NOMO-1 (cell line): ENCODE results near the gene LRRTM4.

Source experiments
- DNase-seq, 2 experiments: peaks; one replicate each; lab custom pipeline; 2025; ENCODE audit not compliant: unreplicated experiment in 2 of 2; lab: John Stamatoyannopoulos, UW

Gene LRRTM4

DNA sequence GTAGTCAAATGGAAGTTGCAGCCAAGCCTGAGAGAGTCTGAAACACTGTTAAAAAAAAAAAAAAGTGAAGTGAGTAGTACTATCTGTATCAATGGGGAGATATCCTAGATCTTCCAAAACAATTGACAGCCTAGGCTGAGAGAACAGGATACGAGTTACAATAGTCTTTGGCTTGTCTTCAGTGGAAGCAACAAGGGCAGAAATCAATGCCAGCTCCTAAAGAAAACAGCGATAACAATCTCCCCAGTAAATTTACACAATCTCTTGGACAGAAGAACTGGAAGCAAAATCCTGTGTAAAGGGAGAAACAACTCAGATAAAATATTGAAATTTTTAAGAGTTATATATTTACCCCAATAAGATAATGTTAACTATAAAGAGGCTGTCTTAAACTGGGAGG, 508.7 kb downstream of the LRRTM4 start:
- no peak for DNase-seq

DNA sequence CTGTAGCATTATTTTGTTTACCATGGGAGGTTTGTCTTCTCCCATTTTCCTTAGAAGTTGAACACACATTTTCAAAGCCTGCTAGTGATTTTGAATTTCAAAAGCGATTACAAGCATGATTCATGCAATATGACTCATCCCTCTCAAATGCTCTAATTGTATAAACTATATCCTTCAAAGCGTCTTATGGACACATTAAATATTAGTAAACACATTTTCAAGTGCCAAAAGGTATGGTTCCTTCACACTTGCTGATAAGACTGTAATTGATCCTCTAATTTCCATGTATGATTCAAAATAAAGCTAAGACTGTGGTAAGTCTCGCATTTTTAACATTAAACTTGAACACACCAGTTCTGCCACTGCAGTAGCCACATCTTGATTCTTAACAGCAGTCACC, 512.9 kb downstream of the LRRTM4 start:
- peak in 1 of 2 experiments; percentile 10 for DNase-seq

DNA sequence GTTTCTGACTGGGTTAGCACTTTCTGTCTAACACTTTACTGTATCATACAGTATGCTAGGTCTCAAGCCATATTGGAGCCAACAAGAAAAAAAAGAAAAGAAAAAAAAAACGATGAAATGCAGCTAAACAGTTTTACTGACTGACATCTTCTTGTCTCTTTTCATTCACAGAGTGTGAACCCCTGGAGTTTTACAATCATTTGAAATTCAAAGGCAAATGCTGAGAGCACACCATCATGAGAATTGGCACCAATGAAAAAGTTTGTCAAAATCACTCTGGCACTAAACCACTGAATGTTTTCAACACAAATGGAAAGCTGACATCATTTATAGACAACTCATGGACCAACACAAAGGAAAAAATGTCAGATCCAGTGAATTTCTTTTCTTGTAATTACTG, 513.3 kb downstream of the LRRTM4 start:
- DNase-seq, result no peak

DNA sequence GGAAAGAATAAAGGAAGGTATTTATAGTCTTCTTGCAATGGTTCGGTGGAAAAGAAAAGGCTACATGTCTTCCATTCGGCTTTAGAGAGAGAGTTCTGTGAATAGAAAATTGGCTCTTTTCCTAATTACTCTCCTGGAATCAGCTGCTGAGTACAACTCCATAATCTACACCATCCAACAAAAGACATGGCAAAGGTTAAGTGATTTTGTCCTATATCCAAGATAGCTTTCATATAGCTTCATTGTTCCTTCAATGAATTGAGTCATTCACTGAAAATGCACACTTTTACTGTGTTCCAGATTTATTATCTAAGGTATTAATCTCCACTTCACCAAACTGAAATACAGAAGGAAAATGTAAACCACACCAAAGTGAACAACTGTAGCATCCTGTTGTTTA, 514.5 kb downstream of the LRRTM4 start:
- DNase-seq, result no peak

DNA sequence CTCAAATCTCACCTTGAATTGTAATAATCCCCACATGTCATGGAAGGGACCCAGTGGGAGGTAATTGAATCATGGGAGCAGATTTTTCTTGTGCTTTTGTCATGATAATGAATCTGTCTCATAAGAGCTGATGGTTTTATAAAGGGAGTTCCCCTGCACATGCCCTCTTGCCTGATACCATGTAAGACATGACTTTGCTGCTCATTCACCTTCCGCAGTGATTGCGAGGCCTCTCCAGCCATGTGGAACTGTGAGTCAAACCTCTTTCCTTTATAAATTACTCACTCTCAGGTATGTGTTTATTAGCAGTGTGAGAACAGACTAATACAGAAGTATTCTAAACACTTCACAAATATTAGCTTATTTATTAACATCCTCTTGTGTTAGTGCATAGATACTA, 516.7 kb downstream of the LRRTM4 start:
- no peak for DNase-seq

DNA sequence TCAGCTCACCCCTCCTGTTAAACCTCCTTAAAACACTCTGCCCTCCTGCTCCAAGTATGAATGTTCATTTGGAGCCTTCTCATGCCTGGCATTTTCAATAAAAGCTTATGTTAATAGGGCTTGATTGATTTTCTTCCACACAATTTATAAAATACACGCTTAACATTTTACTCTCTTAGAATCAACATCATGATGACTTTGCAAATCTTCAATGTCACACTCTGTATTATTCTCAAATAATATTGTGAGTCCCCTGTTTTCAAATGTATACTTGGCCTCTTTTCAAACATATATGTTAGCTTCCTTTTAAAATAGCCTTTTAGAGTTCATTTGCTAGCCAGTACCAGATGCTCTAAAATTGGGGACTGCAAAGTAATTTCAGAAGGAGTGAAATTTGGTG, 520.3 kb downstream of the LRRTM4 start:
- DNase-seq, result no peak

DNA sequence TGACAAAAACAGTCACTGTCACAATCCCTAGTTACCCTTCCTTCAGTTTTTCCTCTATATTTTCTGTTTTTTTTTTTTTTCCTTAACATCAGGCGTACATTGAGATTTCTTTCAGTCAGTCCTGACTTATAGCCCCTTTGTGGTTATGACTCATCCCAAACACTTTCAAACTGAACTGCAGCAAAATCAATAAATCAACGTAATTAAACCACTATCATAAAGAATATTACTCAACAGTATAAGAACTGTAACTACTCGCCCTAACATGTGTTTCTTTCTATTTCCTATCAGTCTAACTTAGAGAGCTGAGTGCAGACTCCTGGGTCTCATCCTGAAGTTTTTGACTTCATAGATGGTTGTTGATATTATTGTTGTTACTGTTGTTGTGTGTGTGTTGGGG, 523.5 kb downstream of the LRRTM4 start:
- DNase-seq, result peak; percentile 67 to 94

DNA sequence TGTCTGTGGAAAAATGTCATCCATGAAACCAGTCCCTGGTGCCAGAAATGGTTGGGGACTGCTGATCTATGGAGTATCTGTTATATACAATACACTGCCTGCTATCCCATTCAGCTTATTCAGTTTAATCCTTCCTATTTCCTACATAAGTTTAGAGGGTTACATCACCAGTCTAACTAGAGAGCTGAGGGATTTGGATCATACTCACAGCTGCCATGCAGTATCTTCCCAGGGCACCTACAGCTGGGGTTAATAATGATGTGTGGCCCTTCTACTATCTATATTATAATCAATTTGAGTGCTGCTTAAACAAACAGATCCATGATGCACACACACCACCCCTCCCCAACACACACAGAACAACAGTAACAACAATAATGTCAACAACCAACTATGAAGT, 524.0 kb downstream of the LRRTM4 start:
- no peak for DNase-seq

DNA sequence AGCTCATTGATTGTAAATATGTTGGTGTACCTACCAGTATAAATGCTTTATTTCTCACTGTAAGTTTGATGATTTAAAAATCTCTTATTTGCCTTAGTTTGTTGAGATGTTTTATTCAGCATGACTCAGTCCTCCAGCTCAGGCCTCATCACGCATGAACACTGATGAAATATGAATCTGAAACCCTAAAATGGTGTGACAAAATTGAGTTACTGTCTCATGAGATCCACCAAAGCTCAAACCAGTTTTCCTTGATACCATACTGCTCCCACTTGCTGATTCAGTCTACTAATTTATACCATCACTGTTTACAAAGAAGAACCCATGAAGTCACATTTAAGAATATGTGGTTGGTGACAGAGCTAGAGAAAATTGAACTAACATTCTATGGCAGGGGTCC, 524.9 kb downstream of the LRRTM4 start:
- DNase-seq, result no peak

DNA sequence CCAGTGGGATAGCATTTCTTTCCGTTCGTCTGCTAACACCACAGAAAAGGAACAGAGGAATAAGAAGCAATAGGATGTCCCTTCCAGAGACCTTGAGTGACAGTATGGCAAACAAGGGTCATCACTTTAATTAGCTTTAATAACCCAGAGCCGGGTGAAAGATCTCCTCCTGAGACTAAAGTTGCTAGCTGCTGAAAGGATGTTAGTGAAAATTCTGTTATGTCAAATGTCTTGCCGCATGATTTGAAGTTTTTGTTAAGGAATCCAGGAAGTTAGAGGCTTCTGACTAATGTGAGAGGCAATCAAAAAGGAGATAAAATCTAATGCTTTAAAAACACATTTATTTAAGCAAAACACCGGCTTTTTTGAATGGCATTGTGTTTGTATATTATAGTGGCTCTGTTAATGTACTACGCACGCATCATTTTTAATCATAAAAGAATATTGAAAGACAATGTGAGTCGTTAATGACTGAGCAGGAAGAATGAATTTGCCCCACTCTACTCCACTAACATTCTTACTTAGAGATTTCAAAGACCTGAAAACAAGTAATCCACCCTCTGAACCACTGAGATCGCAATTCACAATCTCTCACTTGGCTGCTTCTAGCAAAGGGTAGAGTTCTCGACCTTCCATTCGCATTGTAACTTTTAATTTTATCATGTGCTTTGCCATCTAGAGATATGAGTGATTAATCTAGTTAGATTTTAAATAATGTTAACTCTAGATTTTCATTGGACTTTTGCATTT, 536.6 kb downstream of the LRRTM4 start:
- no peak for DNase-seq

DNA sequence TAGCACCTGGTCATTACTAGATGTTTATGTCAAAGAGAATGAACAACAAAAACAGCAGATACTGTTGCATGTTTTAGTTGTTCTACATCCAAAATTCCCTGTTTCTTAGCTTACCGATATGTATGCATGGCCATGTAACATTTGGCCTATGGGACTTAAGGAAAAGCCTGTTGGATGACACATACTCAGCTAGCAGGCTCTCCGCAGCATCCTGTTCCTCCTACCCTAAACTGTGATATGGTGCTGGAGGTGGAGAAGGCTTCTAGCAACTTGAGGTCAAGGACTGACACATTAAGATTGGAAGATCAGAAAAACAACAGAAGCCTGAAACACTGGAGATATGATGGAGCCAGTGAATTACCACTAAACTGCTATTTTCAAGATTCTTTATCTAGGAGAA, 537.8 kb downstream of the LRRTM4 start:
- DNase-seq, result no peak

DNA sequence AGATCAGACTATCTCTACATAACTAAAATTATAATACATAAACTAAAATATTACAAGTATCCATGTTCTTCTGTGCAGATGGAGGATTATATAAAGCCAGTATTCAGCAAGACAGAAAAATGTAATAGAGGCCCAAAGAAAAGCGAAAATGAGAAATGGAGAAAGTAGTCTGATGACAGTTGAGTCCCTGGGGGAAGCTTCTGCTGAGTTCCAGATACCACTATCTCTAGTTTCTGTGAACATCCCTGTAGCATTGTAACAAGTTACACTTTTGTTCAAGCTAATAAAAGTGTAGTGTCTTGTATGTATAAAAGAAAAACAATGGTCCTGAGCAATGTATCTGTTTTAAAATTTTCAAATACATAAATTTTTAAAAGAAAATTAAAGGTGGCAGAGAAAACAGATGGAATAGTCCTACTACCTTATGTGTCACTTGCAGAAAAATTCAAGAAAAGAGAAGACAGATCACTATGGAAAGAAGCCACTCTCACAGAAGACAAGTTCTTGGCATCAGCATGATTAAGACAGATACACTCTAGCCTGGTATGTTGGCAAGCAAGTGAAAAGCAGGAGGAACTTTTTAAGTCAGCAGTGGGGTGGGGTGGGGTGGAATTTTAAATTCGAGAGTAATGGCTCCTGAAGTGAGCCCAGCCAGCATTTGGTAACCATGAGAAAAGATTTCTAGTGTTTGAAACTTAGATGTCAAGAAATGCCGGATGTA, 541.9 kb downstream of the LRRTM4 start:
- DNase-seq, result no peak

DNA sequence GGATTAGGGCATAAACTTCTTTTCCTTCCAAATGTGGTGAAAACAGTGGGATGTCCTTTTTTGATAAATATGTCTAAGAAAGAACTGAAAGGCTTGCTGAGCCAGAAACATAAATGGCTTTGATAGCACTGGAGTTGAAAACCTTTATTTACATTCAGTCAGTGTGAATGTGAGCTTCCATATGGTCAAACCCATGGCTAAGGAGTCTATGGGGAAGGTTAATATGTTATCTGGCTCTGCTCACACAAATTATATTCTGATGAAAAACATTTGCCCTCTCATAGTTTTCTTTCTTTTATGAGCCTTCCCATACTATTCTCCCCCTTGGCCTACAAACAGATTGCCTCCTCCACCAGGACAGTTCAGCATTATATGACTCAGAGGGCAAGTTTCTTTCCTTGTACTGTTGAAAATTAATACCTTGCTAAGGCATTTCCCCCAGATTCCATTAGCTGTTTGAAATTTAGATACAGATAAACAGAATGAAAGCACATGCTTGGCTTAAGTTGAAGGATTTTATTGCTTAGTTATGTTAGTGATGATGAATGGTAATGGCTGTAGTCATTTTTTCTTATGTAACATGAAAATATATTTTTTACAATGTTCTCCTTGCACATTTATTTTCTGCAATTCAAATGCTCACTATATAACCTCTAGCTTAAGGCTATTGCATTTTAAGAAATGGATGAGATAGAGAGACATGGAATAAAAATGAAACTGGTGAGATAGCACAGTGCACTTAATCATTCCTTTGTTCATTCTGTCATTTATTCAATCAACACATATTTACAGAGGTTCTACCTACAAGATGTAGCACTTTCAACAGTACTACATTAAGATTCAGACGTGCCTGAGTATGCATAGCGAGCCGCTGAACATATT, 544.1 kb downstream of the LRRTM4 start:
- DNase-seq, result no peak

DNA sequence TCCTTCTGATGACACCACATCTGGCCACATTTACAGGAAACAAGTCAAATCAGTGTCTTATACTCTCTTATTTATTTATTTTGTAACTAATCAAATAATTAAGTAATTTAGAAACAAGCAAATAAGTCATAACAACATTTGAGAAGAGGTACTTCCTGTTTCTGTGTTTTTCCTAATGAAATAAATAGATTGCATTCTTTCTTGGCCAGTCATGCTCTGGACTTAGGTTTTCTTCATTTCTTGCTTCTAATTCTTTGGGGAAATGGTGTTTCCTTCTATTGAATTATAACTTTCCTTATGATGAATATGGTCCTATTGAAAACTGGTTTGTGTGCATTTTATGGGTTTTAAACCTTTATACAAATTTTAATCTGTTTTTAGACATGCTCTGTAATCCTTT, 546.4 kb downstream of the LRRTM4 start:
- DNase-seq, result no peak

DNA sequence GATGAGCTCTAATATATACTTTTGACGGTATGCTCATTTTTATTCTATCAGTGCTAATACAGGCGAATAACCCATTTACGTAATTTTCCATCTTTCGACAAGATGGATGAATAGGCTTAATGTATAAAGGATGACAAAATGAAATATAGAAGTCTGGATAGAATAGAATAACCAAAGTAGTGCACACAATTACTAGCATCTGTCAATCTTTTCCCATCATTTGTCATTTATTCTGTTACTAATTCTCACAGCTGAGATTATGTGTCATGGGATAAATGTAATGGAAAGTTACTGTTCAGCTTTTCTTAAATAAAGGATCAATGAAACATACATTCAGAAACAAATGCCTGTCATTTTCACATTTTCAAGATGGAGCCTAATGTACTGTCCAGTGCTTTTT, 548.6 kb downstream of the LRRTM4 start:
- no peak for DNase-seq

DNA sequence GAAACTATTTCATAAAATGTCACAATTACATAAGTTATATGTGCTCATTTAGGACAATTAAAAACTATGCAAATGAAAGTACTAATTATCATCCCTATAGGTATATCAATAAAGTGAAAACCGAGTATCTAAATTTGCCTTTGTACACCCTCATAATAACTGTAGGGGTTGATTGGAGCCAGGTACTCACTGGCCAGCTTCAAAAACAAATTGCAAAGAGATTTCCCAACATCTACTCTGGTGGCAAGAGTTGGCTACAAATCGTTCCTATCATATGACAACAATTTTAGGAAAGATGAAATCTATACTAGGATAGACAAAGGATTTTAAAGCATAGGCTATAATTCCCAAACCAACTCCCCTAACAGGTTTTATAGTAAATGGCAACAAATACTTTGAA, 556.4 kb downstream of the LRRTM4 start:
- DNase-seq, result no peak

DNA sequence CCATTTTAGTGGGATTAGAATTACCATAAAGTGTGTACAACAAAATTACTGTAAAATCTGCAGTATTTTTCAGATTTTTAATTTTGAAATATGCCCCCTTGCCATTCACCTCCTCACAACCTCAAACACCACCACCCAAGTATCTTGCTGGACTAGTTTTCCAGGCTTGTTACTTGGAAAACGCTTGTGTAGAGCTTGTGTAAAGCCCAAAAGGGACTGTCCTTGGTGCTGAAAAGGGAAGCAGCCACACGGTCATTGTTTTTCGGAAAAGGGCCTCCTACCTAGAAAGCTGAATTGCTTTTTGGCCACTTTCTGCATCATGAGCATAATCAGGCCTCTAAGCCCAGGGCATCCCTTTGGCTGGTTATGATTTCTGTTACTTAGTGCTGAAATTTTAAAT, 563.4 kb downstream of the LRRTM4 start:
- peak in 1 of 2 experiments; percentile 3 for DNase-seq

DNA sequence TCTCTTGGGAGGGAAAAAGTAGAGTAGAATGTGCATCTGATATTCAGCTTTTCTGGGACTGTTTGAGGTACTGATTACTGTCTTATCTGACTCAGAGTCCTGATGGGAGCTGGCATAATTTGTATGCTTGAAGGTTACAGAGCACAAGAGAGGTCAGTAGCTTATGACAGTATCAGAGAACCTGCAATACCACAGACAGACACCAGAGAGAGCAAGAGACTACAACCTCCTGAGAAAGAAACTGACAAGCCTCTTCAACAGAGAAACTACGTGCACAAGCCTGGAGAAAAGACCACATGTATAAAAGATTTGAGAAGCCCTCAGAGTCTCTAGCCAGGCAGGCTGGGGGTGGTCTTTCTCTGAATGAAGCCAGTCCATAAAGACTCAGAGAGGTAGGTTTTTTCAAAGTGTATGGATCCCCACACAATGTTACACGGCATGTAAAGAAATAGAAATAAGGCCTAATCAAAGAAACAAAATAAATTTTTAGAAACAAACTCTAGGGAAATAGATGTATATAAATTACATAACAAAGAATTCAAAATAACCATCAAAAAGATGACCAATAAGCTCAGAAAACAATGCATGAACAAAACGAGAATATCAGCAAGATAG, 568.3 kb downstream of the LRRTM4 start:
- peak; percentile 9 to 50 for DNase-seq

DNA sequence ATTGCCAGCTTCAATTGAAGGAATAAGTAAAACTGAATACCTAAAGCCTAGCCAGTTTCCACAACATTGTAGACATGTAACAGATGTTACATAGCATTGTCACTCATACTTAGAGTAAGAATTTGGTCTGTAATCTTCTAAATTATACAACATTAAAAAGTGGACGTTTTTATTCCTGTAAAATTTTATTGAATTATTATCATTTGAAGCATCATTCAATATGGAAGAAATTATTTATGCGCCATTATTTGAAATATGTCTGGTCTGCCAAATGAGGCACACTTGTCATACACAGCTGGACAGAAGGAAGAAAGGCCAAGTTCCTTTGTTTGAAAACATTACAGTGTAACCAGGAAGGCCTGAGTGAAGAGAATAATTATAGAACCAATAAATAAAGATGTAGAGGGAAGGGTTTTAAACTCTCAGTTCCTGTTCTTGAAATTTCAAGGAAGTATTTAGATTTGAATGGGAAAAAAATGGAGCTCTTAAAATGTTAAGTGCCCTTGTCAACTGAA, 575.5 kb downstream of the LRRTM4 start:
- DNase-seq, result peak; percentile 40 to 48

DNA sequence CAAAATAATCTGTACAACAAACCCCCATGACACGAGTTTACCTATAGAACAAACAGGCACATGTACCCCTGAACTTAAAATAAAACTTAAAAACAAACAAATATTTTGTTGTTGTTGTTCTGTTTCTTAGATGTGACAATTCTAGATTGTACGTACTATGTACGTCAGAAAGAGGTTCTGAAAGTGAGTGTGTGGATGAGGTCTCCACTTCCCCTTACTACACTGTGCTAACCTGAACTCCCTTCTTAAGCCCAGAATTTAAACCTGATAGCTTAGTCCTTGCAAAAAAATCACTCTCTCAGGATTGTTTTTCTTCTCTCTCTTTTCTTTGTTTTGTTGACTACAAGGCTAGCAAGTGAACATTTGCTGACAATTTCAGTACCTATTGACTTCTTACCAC, 581.6 kb downstream of the LRRTM4 start:
- DNase-seq, result peak in 1 of 2 experiments; percentile 10

DNA sequence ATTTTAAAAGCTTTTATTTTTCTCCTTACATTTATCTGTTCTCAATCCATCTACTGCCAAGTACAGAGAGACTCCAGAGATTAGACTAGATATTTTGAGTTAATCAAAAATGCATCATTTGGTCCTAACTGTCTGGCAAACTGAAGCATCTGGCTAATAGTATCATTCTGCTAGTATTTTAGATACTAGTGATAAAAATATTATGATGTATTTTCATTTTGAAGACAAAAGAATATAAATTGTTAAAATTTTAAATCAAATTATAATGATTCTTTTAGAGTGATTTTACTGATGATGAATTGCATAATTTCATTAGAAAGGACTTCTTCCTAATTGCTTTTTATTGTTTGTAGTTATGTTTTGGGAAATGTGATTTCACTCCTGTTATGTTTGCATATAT, 584.0 kb downstream of the LRRTM4 start:
- no peak for DNase-seq
